Stimulated activated naive B cell treated with anti-CD40 and anti-IgM and Interleukin-4, amounts not matched to agents 10 μg/mL and 1 μg/mL and 100 μg/mL, for 72 hours (primary cell): ENCODE data around the gene C2CD4A.

ENCODE experiments used
- ATAC-seq, 2 donors: fragments of 150-1000 bp; cut with Tn5 transposase; replicated peaks; 2 replicates each; pipeline ENCODE4 v1.10.0; 2021; ENCODE audit warnings: moderate library complexity in 1 of 2
- DNase-seq: peaks from one replicate; pipeline ENCODE4 v3.0.0; 2021
- H3K27ac Mint-ChIP-seq: one replicate; pipeline ENCODE4 v1.8.0; 2022; ENCODE audit warnings: mild to moderate bottlenecking, mixed read lengths
- H3K27me3 Mint-ChIP-seq, 2 donors: one replicate each; pipeline ENCODE4 v1.8.0; 2022; ENCODE audit warnings: mixed read lengths in 2 of 2
- H3K36me3 Mint-ChIP-seq, 2 donors: one replicate each; pipeline ENCODE4 v1.8.0; 2022; ENCODE audit warnings: mixed read lengths in 2 of 2, mild to moderate bottlenecking in 1 of 2
- H3K4me1 Mint-ChIP-seq, 2 donors: one replicate each; pipeline ENCODE4 v1.8.0; 2022; ENCODE audit warnings: mixed read lengths in 2 of 2, mild to moderate bottlenecking in 1 of 2
- H3K4me3 Mint-ChIP-seq, 2 donors: one replicate each; pipeline ENCODE4 v1.8.0; 2022; ENCODE audit warnings: mild to moderate bottlenecking in 2 of 2, mixed read lengths in 2 of 2, moderate library complexity in 1 of 2
- H3K9me3 Mint-ChIP-seq, 2 donors: one replicate each; pipeline ENCODE4 v1.8.0; 2022; ENCODE audit warnings: mixed read lengths in 2 of 2, mild to moderate bottlenecking in 1 of 2

The C2CD4A gene

GRCh38 chr15:62104401-62104800 is 37.6 kb downstream of the C2CD4A start:
- ATAC-seq = no peak
- peaks cover 0 to 6% of the 10 kb centered on the region in 2 donors for H3K27me3 Mint-ChIP-seq
- no peaks in the 10 kb centered on the region for H3K36me3 Mint-ChIP-seq

DNA sequence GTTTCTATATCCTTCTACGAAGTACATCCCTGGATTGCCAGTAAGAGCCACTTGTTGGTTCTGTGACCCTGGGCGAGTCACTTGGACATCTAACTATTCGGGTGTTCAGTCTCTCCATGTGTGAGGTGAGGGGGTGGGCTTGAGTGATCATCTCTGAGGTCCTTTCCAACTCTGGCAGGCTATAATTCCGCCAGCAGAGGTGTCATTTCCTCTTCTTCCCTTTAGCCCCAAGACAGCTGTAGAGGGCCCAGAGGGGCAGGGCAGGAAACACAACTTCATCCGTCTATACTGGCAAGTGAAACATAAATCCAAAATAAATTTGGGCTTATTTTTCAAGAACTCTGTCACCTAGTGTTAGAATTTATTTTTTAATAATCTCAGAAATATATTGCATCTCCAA is 38.1 kb downstream of the C2CD4A start:
- H3K36me3 Mint-ChIP-seq = no peaks in the 10 kb centered on the region

More at GRCh38 chr15:62104401-62104800, 37.6 kb downstream of the C2CD4A start:
- Mint-ChIP-seq H3K4me3 (no peak overlapping the region), H3K9me3 (no peaks in the 10 kb centered on the region), H3K4me1 (no peaks in the 10 kb centered on the region), H3K27ac (no peak overlapping the region)
- DNase-seq = no peak

GRCh38 chr15:62105266-62105665 is 38.5 kb downstream of the C2CD4A start:
- H3K9me3 Mint-ChIP-seq = no peaks in the 10 kb centered on the region
- no peaks in the 10 kb centered on the region for H3K36me3 Mint-ChIP-seq
- peaks cover 0 to 6% of the 10 kb centered on the region in 2 donors for H3K27me3 Mint-ChIP-seq
- ATAC-seq (no peak), DNase-seq (no peak)
- no peak overlapping the region for H3K27ac Mint-ChIP-seq
- no peaks in the 10 kb centered on the region for H3K4me1 Mint-ChIP-seq
- no peak overlapping the region for H3K4me3 Mint-ChIP-seq

More for the DNA sequence above, 38.1 kb downstream of the C2CD4A start:
- H3K27ac Mint-ChIP-seq = no peak overlapping the region
- H3K9me3 Mint-ChIP-seq = no peaks in the 10 kb centered on the region
- H3K4me3 Mint-ChIP-seq = no peak overlapping the region
- DNase-seq (no peak), ATAC-seq (no peak)
- H3K27me3 Mint-ChIP-seq = peaks cover 0 to 6% of the 10 kb centered on the region in 2 donors
- no peaks in the 10 kb centered on the region for H3K4me1 Mint-ChIP-seq

GRCh38 chr15:62106096-62106495 is 39.3 kb downstream of the C2CD4A start:
- Mint-ChIP-seq H3K27me3 (peaks cover 0 to 6% of the 10 kb centered on the region in 2 donors), H3K9me3 (no peaks in the 10 kb centered on the region), H3K4me1 (no peaks in the 10 kb centered on the region), H3K4me3 (no peak overlapping the region), H3K27ac (no peak overlapping the region), H3K36me3 (no peaks in the 10 kb centered on the region)
- ATAC-seq (no peak), DNase-seq (no peak)

GRCh38 chr15:62107571-62108121 is 40.9 kb downstream of the C2CD4A start:
- Mint-ChIP-seq H3K27me3 (peaks cover 0 to 7% of the 10 kb centered on the region in 2 donors), H3K4me3 (no peak overlapping the region), H3K9me3 (no peaks in the 10 kb centered on the region), H3K4me1 (no peaks in the 10 kb centered on the region), H3K36me3 (no peaks in the 10 kb centered on the region), H3K27ac (no peak overlapping the region)
- no peak for DNase-seq
- no peak for ATAC-seq

GRCh38 chr15:62108411-62108810 is 41.6 kb downstream of the C2CD4A start:
- Mint-ChIP-seq H3K27ac (no peak overlapping the region), H3K36me3 (no peaks in the 10 kb centered on the region), H3K4me3 (no peak overlapping the region), H3K4me1 (no peaks in the 10 kb centered on the region), H3K27me3 (peaks cover 0 to 12% of the 10 kb centered on the region in 2 donors), H3K9me3 (no peaks in the 10 kb centered on the region)
- DNase-seq (no peak), ATAC-seq (no peak)

DNA sequence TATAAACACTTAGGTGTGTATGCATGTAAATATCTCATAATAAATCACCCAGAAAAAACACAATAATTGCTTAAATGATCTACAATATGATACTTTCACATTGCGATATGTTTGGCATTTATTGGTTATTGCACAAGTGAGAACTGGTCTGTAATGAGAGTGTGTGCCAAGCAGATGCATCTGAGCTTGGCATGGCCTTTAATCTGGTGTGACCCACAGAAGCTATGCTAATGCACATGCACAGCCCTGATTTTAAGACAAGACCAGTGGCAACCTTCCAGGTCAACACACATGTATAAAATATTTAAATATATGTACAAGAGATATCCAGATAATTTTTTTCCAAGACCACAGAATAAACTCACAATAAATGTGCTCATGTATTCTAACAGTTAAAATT is 42.7 kb downstream of the C2CD4A start:
- Mint-ChIP-seq H3K9me3 (no peaks in the 10 kb centered on the region), H3K36me3 (no peaks in the 10 kb centered on the region), H3K27ac (no peak overlapping the region), H3K27me3 (peaks cover 0 to 10% of the 10 kb centered on the region in 2 donors), H3K4me3 (no peak overlapping the region), H3K4me1 (no peaks in the 10 kb centered on the region)
- ATAC-seq (no peak), DNase-seq (no peak)

- H3K4me1 Mint-ChIP-seq = no peaks in the 10 kb centered on the region
- peaks cover 0 to 18% of the 10 kb centered on the region in 2 donors for H3K27me3 Mint-ChIP-seq
- H3K36me3 Mint-ChIP-seq = no peaks in the 10 kb centered on the region
- ATAC-seq (no peak), DNase-seq (no peak)
- no peak overlapping the region for H3K27ac Mint-ChIP-seq
- H3K4me3 Mint-ChIP-seq = no peak overlapping the region
- H3K9me3 Mint-ChIP-seq = no peaks in the 10 kb centered on the region
Observed at GRCh38 chr15:62109982-62110851, 43.4 kb downstream of the C2CD4A start.

- DNase-seq = no peak
- no peak for ATAC-seq
- no peak overlapping the region for H3K4me3 Mint-ChIP-seq
- H3K27me3 Mint-ChIP-seq = peaks cover 0 to 21% of the 10 kb centered on the region in 2 donors
- no peaks in the 10 kb centered on the region for H3K9me3 Mint-ChIP-seq
- no peaks in the 10 kb centered on the region for H3K36me3 Mint-ChIP-seq
- H3K27ac Mint-ChIP-seq = no peak overlapping the region
- H3K4me1 Mint-ChIP-seq = no peaks in the 10 kb centered on the region
Observed at GRCh38 chr15:62112081-62112480, 45.3 kb downstream of the C2CD4A start.

DNA sequence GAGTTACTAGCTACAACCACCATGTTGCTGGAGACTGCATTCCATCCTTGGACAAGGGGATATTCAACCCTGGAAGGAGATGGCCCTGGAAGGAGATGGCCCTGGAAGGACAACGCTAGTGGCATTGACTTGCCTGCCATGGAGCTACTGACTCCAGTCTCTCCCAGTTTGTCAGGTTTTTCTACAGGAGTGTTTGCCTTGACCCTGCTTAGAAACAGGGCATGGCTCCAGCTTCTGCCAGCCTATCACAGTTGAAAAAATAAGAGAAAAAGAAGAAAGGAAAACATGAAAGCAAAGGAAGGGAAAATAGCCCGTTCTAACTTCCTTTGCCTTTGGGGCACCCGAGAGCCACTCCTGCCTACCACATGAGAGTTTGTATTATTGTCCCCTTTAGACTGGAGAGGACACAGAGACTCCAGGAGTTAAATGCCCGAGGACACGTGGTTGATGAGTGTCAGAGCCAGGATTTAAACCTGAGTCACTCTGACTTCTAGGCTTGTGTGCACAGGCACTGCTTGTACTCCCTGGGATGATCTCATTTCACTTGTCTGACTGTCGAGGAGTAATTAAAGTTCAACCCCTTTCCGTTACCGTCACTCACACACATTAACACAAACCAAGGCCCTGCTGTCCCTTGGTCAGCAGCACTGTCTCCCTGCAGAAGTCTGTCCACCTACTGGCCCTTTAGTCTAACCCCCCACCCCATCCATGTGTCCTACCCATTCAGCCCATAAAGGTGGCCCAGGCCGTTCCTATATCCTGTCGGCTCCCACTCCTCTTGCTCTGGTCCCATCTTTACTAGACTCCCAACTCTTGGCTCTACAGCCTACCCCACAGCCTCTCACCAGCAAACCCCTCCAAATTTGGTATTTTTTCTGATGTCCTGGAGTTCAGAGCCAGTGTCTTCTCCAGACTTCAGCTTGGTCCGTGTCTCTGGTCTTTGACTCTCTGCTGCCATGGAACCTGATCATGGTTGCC is 46.1 kb downstream of the C2CD4A start:
- Mint-ChIP-seq H3K4me3 (no peak overlapping the region), H3K4me1 (no peaks in the 10 kb centered on the region), H3K27me3 (peaks cover 3 to 24% of the 10 kb centered on the region in 2 donors), H3K36me3 (no peaks in the 10 kb centered on the region), H3K27ac (no peak overlapping the region), H3K9me3 (no peaks in the 10 kb centered on the region)
- ATAC-seq (no peak), DNase-seq (no peak)

GRCh38 chr15:62115847-62116246 is 49.1 kb downstream of the C2CD4A start:
- DNase-seq = no peak
- no peak for ATAC-seq
- no peaks in the 10 kb centered on the region for H3K4me1 Mint-ChIP-seq
- no peak overlapping the region for H3K4me3 Mint-ChIP-seq
- no peaks in the 10 kb centered on the region for H3K36me3 Mint-ChIP-seq
- H3K9me3 Mint-ChIP-seq = no peaks in the 10 kb centered on the region
- H3K27me3 Mint-ChIP-seq = peaks cover 16 to 30% of the 10 kb centered on the region in 2 donors
- H3K27ac Mint-ChIP-seq = no peak overlapping the region

GRCh38 chr15:62118520-62119226 is 51.9 kb downstream of the C2CD4A start:
- Mint-ChIP-seq H3K4me3 (no peak overlapping the region), H3K27me3 (peaks cover 16 to 22% of the 10 kb centered on the region in 2 donors), H3K27ac (no peak overlapping the region), H3K4me1 (peaks cover 0 to 2% of the 10 kb centered on the region in 2 donors), H3K9me3 (no peaks in the 10 kb centered on the region), H3K36me3 (no peaks in the 10 kb centered on the region)
- ATAC-seq (no peak), DNase-seq (no peak)

GRCh38 chr15:62119227-62119864 is 52.6 kb downstream of the C2CD4A start:
- Mint-ChIP-seq H3K27ac (no peak overlapping the region), H3K4me1 (peaks cover 0 to 2% of the 10 kb centered on the region in 2 donors), H3K27me3 (peaks cover 16 to 22% of the 10 kb centered on the region in 2 donors), H3K9me3 (no peaks in the 10 kb centered on the region), H3K36me3 (no peaks in the 10 kb centered on the region), H3K4me3 (no peak overlapping the region)
- no peak for ATAC-seq
- DNase-seq = no peak
